Type B pancreatic cell (in vitro differentiated cells): Measurements from ENCODE around the gene RASAL2. TPM values are rescaled to one million over a fixed set of nuclear protein-coding genes. Genes with fewer than 3 reads are reported as not detected.

Experiments used
- DNase-seq: peaks from one replicate; pipeline ENCODE4 v3.0.0; 2021; ENCODE audit warnings: mixed read lengths; ENCODE audit not compliant: unreplicated experiment; ENCODE audit errors: extremely low spot score
- H3K27ac Mint-ChIP-seq: 2 replicates; pipeline ENCODE4 v1.8.0; 2021; ENCODE audit warnings: mild to moderate bottlenecking, mixed read lengths
- H3K27me3 Mint-ChIP-seq: 2 replicates; pipeline ENCODE4 v1.8.0; 2021; ENCODE audit warnings: mixed read lengths
- H3K36me3 Mint-ChIP-seq: 2 replicates; pipeline ENCODE4 v1.8.0; 2021; ENCODE audit warnings: mixed read lengths
- H3K4me1 Mint-ChIP-seq: one replicate; pipeline ENCODE4 v1.8.0; 2021; ENCODE audit warnings: mixed read lengths; ENCODE audit not compliant: unreplicated experiment
- H3K4me3 Mint-ChIP-seq: 2 replicates; pipeline ENCODE4 v1.8.0; 2021; ENCODE audit warnings: mild to moderate bottlenecking, mixed read lengths
- H3K9me3 Mint-ChIP-seq: 2 replicates; pipeline ENCODE4 v1.8.0; 2021; ENCODE audit warnings: mixed read lengths
- long read RNA-seq: library from polyadenylated mRNA; unstranded; transcript quantifications from one replicate; pipeline ENCODE4 v2.0.0, GENCODE V29; 2020
- total RNA-seq: library from RNA; stranded (reverse); gene quantifications from 2 replicates; pipeline ENCODE4 v1.2.1, GENCODE V29; 2021; ENCODE audit warnings: low replicate concordance
- TF ChIP-seq, protein P1 (sequence below): fragments of 200-600 bp; sonication (generic); conservative IDR thresholded peaks from 2 replicates; pipeline ENCODE4 v1.5.0; 2021; ENCODE audit warnings: antibody characterized with exemption, mild to moderate bottlenecking

Gene RASAL2
- total RNA-seq, result 21.8 and 32.6 TPM in 2 replicates
- long read RNA-seq, partial matches to known transcripts, result 9 of 30 reads
- long read RNA-seq, other reads (novel, unspliced or antisense), result 21 of 30 reads

DNA sequence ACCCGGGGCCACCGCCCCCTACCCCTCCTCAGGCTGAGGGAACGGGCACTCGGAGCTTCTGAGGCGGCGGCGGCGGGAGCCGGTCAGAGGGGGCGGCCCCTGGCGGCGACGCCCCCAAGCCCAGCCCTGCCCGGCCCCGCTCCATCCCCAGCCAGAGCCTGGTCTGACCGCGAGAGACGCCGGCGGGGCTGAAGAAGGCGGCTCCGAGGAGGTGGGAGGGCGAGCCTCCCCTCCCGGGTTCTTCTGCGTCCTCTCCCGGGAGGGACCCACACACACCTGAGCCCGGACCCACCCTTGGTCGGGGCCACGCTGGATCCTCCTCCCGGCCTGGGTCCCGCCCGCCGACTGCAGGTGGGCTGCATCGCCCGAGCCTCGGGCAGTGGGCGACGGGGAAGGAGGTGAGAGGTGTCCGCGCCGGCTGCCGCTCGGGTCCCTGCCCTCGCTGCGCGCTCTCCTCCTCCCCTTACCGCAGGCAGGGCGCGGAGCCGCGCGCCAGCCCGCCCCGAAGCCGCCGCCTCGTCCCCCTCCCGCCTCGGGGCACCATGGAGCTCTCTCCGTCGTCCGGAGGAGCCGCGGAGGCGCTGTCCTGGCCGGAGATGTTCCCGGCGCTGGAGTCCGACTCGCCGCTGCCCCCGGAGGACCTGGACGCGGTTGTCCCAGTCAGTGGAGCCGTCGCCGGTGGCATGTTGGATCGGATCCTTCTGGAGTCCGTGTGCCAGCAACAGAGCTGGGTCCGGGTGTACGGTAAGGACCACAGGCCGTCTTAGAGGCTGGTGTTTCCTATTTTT is at the start of gene RASAL2:
TSS of gene RASAL2 (plus strand) at position 154 of the 788 bp plus-strand sequence. CDS start at position 543, 389 bp downstream.
- DNase-seq, result peak; percentile 81
- Mint-ChIP-seq H3K36me3 (no peaks in the 10 kb centered on the region), H3K4me3 (peak within 1 kb of the TSS; percentile 94), H3K27me3 (no peaks in the 10 kb centered on the region), H3K27ac (peak within 1 kb of the TSS; percentile 84), H3K4me1 (peaks cover 39% of the 10 kb centered on the region), H3K9me3 (no peaks in the 10 kb centered on the region)
- TF ChIP-seq, protein P1, sequence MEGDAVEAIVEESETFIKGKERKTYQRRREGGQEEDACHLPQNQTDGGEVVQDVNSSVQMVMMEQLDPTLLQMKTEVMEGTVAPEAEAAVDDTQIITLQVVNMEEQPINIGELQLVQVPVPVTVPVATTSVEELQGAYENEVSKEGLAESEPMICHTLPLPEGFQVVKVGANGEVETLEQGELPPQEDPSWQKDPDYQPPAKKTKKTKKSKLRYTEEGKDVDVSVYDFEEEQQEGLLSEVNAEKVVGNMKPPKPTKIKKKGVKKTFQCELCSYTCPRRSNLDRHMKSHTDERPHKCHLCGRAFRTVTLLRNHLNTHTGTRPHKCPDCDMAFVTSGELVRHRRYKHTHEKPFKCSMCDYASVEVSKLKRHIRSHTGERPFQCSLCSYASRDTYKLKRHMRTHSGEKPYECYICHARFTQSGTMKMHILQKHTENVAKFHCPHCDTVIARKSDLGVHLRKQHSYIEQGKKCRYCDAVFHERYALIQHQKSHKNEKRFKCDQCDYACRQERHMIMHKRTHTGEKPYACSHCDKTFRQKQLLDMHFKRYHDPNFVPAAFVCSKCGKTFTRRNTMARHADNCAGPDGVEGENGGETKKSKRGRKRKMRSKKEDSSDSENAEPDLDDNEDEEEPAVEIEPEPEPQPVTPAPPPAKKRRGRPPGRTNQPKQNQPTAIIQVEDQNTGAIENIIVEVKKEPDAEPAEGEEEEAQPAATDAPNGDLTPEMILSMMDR, result peak; percentile 49

DNA sequence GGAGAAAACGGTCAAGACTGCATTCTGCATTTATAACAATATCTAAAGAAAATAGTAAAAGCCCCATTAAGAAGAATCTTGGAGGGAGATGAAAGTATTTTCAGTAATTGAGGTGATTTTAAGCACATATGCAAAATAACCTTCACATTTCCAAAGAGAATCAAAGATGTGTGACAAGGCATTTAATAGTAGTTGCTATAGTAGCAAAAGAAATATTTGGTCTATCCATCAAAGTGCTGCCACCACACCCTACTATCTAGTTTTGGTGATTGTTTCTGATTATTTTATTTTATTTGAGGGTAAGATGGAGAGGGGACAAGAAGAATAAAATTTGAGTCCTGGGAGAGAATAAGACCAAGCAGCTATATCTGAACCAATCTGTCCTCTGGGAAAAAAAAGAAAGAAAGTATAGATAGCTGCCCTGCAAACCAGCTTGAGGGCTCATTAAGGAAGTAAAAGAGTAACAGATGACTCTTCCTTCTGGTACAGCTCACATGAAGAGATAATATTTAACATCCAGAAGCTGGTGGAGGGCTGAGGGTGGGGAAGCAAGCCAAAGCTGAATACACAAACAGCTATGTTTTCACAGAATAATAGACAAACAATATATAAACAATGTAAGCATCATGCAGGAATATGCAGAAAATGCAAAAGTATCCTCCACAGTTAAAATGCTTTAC is 47.2 kb upstream of the RASAL2 start:
- no peaks in the 10 kb centered on the region for H3K27me3 Mint-ChIP-seq
- no peak for DNase-seq
- no peaks in the 10 kb centered on the region for H3K36me3 Mint-ChIP-seq
- peak overlapping the region; percentile 19 for H3K27ac Mint-ChIP-seq
- H3K9me3 Mint-ChIP-seq, result no peaks in the 10 kb centered on the region
- no peak overlapping the region for H3K4me3 Mint-ChIP-seq
- TF ChIP-seq, protein P1, result no peak
- H3K4me1 Mint-ChIP-seq, result peaks cover 19% of the 10 kb centered on the region

DNA sequence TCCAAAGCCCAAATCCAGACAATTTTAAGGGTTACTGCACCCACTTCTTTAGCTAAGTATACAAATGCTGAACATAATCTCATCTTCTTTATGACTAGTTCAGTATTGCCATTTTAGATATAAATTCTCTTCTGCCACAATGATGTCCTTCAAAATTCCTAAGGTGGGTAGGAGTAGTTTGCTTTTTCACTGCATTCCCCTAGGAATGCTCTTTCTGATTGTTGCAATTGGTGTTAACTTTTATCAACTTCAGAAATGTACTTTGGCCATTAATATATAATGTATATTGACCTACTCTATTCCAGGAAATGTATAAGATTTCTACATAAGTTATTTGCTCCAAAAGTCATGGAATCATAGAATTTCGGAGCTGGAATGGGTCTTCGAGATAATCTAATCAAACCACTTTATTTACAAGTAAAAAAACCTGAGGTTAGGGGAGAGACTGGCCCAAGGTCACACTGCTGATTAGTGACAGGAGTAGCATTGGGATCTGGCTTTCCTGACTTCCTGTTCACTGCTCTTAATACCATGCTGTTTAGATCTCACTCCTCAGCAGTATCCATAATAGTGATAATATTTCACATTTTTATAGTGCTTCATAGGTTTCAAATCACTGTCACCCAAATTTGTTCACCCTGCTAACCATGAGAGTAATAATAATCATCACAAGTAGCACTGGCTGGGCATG is 46.4 kb upstream of the RASAL2 start:
- H3K9me3 Mint-ChIP-seq, result no peaks in the 10 kb centered on the region
- TF ChIP-seq, protein P1, result no peak
- H3K4me1 Mint-ChIP-seq, result peaks cover 26% of the 10 kb centered on the region
- H3K27ac Mint-ChIP-seq, result no peak overlapping the region
- no peak overlapping the region for H3K4me3 Mint-ChIP-seq
- H3K36me3 Mint-ChIP-seq, result no peaks in the 10 kb centered on the region
- no peak for DNase-seq
- no peaks in the 10 kb centered on the region for H3K27me3 Mint-ChIP-seq

DNA sequence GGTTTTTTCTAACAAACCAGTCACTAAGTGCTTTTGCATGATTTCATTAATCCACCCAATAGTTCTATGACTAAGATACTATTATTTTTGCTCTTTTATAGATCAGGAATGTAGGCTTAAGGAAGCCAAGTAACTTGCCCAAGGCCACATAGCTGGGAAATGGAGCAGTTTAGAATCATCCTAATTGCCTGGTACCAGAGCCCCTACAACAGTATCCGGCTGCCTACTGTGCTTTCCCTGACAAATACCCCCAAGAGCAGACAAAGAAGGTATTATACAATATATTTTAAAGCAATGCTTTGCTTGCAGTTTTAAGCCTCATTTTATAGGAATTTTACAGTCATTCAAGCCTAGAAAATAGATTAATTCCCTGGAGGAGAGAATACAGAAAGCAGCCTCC is 45.5 kb upstream of the RASAL2 start:
- Mint-ChIP-seq H3K4me1 (peaks cover 33% of the 10 kb centered on the region), H3K4me3 (no peak overlapping the region), H3K27ac (no peak overlapping the region), H3K27me3 (no peaks in the 10 kb centered on the region), H3K9me3 (no peaks in the 10 kb centered on the region), H3K36me3 (no peaks in the 10 kb centered on the region)
- no peak for DNase-seq
- TF ChIP-seq, protein P1, result no peak

GRCh38 chr1:178048883-178049282 is 45.0 kb upstream of the RASAL2 start:
- Mint-ChIP-seq H3K36me3 (no peaks in the 10 kb centered on the region), H3K27ac (no peak overlapping the region), H3K4me3 (no peak overlapping the region), H3K27me3 (no peaks in the 10 kb centered on the region), H3K4me1 (peaks cover 33% of the 10 kb centered on the region), H3K9me3 (no peaks in the 10 kb centered on the region)
- TF ChIP-seq, protein P1, result no peak
- no peak for DNase-seq
